IMR-90 (cell line): Measurements from ENCODE around the gene RAB34. TPM values are rescaled to one million over a fixed set of nuclear protein-coding genes. Genes with fewer than 3 reads are reported as not detected.

Source experiments
- ATAC-seq: fragments of 200-7000 bp; cut with Tn5 transposase; 2 replicates; pipeline ENCODE4 v1.9.1; 2020; ENCODE audit warnings: low read depth, mild to moderate bottlenecking, moderate library complexity
- BruUV-seq: library from RNA; stranded (reverse); fragments of 400-500 nt; replicated peaks from 2 replicates; lab custom pipeline; 2021; lab: Mats Ljungman, UMichigan
- CTCF ChIA-PET: fragments of 300-600 bp; formaldehyde crosslinking; extraction: SDS; loops from one replicate; lab custom pipeline; 2021; ENCODE audit warnings: antibody characterized with exemption; lab: Yijun Ruan, JAX
- POLR2A ChIA-PET: fragments of 300-600 bp; sonication (Branson Sonifier 250); formaldehyde crosslinking; loops from one replicate; lab custom pipeline; 2022; ENCODE audit warnings: antibody characterized with exemption; ENCODE audit not compliant: unreplicated experiment; lab: Charles Lee
- DNase-seq: peaks from one replicate; pipeline ENCODE4 v3.0.0; 2013
- H2AFZ ChIP-seq: replicated peaks from 2 replicates; pipeline ENCODE3; 2013; ENCODE audit warnings: low read length, mild to moderate bottlenecking; ENCODE audit not compliant: poor library complexity
- H2AK5ac ChIP-seq: 2 replicates; pipeline ENCODE4 v1.6.1; 2013; ENCODE audit warnings: low read depth, low read length, inconsistent platforms
- H2AK9ac ChIP-seq: replicated peaks from 2 replicates; pipeline ENCODE3; 2013; ENCODE audit warnings: mild to moderate bottlenecking, low read depth, low read length, moderate library complexity; ENCODE audit not compliant: poor library complexity
- H2BK120ac ChIP-seq: 2 replicates; pipeline ENCODE4 v1.6.1; 2013; ENCODE audit warnings: low read depth, low read length, inconsistent platforms
- H2BK15ac ChIP-seq: 3 replicates; pipeline ENCODE4 v1.6.1; 2013; ENCODE audit warnings: low read depth, low read length, inconsistent platforms
- H2BK20ac ChIP-seq: 2 replicates; pipeline ENCODE4 v1.6.1; 2013; ENCODE audit warnings: low read depth, mild to moderate bottlenecking, inconsistent platforms, low read length, moderate library complexity
- H2BK5ac ChIP-seq: 2 replicates; pipeline ENCODE4 v1.6.1; 2013; ENCODE audit warnings: mild to moderate bottlenecking, low read depth, low read length, inconsistent platforms; ENCODE audit not compliant: poor library complexity, severe bottlenecking
- H3K14ac ChIP-seq: replicated peaks from 2 replicates; pipeline ENCODE4 v1.6.1; 2013; ENCODE audit warnings: low read depth, low read length, inconsistent platforms
- H3K18ac ChIP-seq: 2 replicates; pipeline ENCODE4 v1.6.1; 2013; ENCODE audit warnings: low read depth, low read length, control low read depth
- H3K23ac ChIP-seq: 2 replicates; pipeline ENCODE4 v1.6.1; 2013; ENCODE audit warnings: low read depth, low read length, inconsistent platforms
- H3K27ac ChIP-seq: 2 replicates; pipeline ENCODE4 v1.5.1; 2013; ENCODE audit warnings: mild to moderate bottlenecking, control low read depth, low read length; ENCODE audit not compliant: insufficient read depth
- H3K27me3 ChIP-seq: 2 replicates; pipeline ENCODE4 v1.6.1; 2013; ENCODE audit warnings: low read length; ENCODE audit not compliant: control insufficient read depth, insufficient read depth
- H3K36me3 ChIP-seq: 2 replicates; pipeline ENCODE4 v1.6.1; 2013; ENCODE audit warnings: low read length, mixed read lengths; ENCODE audit not compliant: control insufficient read depth, insufficient read depth
- H3K4ac ChIP-seq: 2 replicates; pipeline ENCODE4 v1.6.1; 2013; ENCODE audit warnings: low read depth, low read length, inconsistent platforms
- H3K4me1 ChIP-seq: 2 replicates; pipeline ENCODE4 v1.6.1; 2013; ENCODE audit warnings: low read length, mixed read lengths; ENCODE audit not compliant: control insufficient read depth, insufficient read depth
- H3K4me2 ChIP-seq: 2 replicates; pipeline ENCODE4 v1.6.1; 2013; ENCODE audit warnings: low read depth, mild to moderate bottlenecking, control low read depth, low read length, moderate library complexity
- H3K4me3 ChIP-seq: 2 replicates; pipeline ENCODE4 v1.5.1; 2013; ENCODE audit warnings: low read depth, mild to moderate bottlenecking, control low read depth, low read length, moderate library complexity; ENCODE audit not compliant: insufficient read depth
- H3K56ac ChIP-seq: 2 replicates; pipeline ENCODE4 v1.6.1; 2013; ENCODE audit warnings: low read length, inconsistent platforms; ENCODE audit not compliant: insufficient read depth; ENCODE audit errors: extremely low read depth
- H3K79me1 ChIP-seq, 2 experiments: 2 replicates each; pipeline ENCODE4 v1.6.1; 2013; ENCODE audit warnings: low read length in 2 of 2, inconsistent platforms in 1 of 2, low read depth in 1 of 2
- H3K9ac ChIP-seq: 2 replicates; pipeline ENCODE4 v1.6.1; 2013; ENCODE audit warnings: low read depth, low read length, control low read depth
- H3K9me1 ChIP-seq: 2 replicates; pipeline ENCODE4 v1.6.1; 2013; ENCODE audit warnings: low read length, inconsistent platforms; ENCODE audit not compliant: insufficient read depth
- H3K9me3 ChIP-seq: 2 replicates; pipeline ENCODE4 v1.6.1; 2013; ENCODE audit warnings: low read length; ENCODE audit not compliant: control insufficient read depth, insufficient read depth
- H4K20me1 ChIP-seq: 2 replicates; pipeline ENCODE4 v1.6.1; 2013; ENCODE audit warnings: low read length, inconsistent platforms; ENCODE audit not compliant: insufficient read depth
- H4K5ac ChIP-seq: 2 replicates; pipeline ENCODE4 v1.6.1; 2013; ENCODE audit warnings: mild to moderate bottlenecking, low read depth, low read length, control low read depth
- H4K8ac ChIP-seq, 2 experiments: 2 replicates each; pipeline ENCODE4 v1.6.1; 2013; ENCODE audit warnings: low read depth in 2 of 2, low read length in 2 of 2, control low read depth in 1 of 2, inconsistent platforms in 1 of 2
- H4K91ac ChIP-seq: 2 replicates; pipeline ENCODE4 v1.6.1; 2013; ENCODE audit warnings: low read depth, low read length, inconsistent platforms; ENCODE audit not compliant: insufficient read depth
- BHLHE40 ChIP-seq: fragments of 150-350 bp; IDR thresholded peaks from 2 replicates; pipeline ENCODE4 v1.6.1; 2016; ENCODE audit warnings: mild to moderate bottlenecking, low read depth, low read length
- CHD1 ChIP-seq: IDR thresholded peaks from 2 replicates; pipeline ENCODE4 v1.6.1; 2012; ENCODE audit warnings: low read depth, low read length, improper control_type of control experiment
- FOS ChIP-seq: fragments of 150-350 bp; IDR thresholded peaks from 2 replicates; pipeline ENCODE4 v1.6.1; 2016; ENCODE audit warnings: low read depth, low read length
- MAFK ChIP-seq: IDR thresholded peaks from 2 replicates; pipeline ENCODE4 v1.6.1; 2012; ENCODE audit warnings: low read depth, low read length, improper control_type of control experiment
- MXI1 ChIP-seq: IDR thresholded peaks from 2 replicates; pipeline ENCODE4 v1.6.1; 2012; ENCODE audit warnings: low read depth, mild to moderate bottlenecking, low read length, moderate library complexity, borderline replicate concordance
- RCOR1 ChIP-seq: IDR thresholded peaks from 2 replicates; pipeline ENCODE4 v1.6.1; 2012; ENCODE audit warnings: mild to moderate bottlenecking, low read length, improper control_type of control experiment; ENCODE audit not compliant: insufficient replicate concordance
- RFX5 ChIP-seq: IDR thresholded peaks from 2 replicates; pipeline ENCODE4 v1.8.0; 2012; ENCODE audit warnings: low read depth, mild to moderate bottlenecking, low read length, moderate library complexity
- SMC3 ChIP-seq: fragments of 150-350 bp; IDR thresholded peaks from 2 replicates; pipeline ENCODE4 v1.6.1; 2016; ENCODE audit warnings: low read depth, mild to moderate bottlenecking, antibody characterized with exemption, low read length, moderate library complexity
- WGBS, 2 experiments: methylation state at CpG; one replicate each; pipeline versions ENCODE4 v1.1.5 to v1.1.7; 2013; ENCODE audit warnings: missing lambda C conversion rate in 2 of 2; ENCODE audit not compliant: insufficient read length in 1 of 2; ENCODE audit errors: extremely low coverage in 2 of 2; 5-methylcytosine and 5-hydroxymethylcytosine counted together
- dilution Hi-C: fragments of 300-500 bp; cut with HindIII; formaldehyde crosslinking; loops from one replicate; pipeline ENCODE4 v1.14.3; 2018; ENCODE audit warnings: low sequenced_read_pairs; ENCODE audit not compliant: unreplicated experiment
- in situ Hi-C: fragments of 300-500 bp; cut with MboI; formaldehyde crosslinking; loops from 3 replicates; pipeline ENCODE4 v1.14.3; 2019; ENCODE audit warnings: low sequenced_read_pairs, inconsistent platforms, mixed read lengths
- intact Hi-C: fragments of 100-400 bp; cut with micrococcal nuclease; formaldehyde crosslinking; loops from 2 replicates; pipeline ENCODE4 v1.10.0; 2022
- polyA plus RNA-seq, 3 experiments: library from polyadenylated mRNA; depleted of rRNA; stranded (reverse); fragments of >200 nt; gene quantifications; 2 replicates each; pipeline ENCODE4 v1.2.3, GENCODE V29; 2012; ENCODE audit warnings: low replicate concordance in 1 of 3
- total RNA-seq: library from RNA; depleted of rRNA; stranded (reverse); fragments of >200 nt; gene quantifications from 2 replicates; pipeline ENCODE4 v1.2.3, GENCODE V29; 2012
- TF ChIP-seq, protein P1 (sequence below): fragments of 150-350 bp; IDR thresholded peaks from 2 replicates; pipeline ENCODE4 v1.6.1; 2017; ENCODE audit warnings: mild to moderate bottlenecking, antibody characterized with exemption, low read length, low read depth
- TF ChIP-seq, protein P2 (sequence below): fragments of 150-350 bp; IDR thresholded peaks from 2 replicates; pipeline ENCODE4 v1.6.1; 2016; ENCODE audit warnings: low read depth, mild to moderate bottlenecking, low read length, moderate library complexity, borderline replicate concordance
- TF ChIP-seq, protein P3 (sequence below): conservative IDR thresholded peaks from 2 replicates; pipeline ENCODE4 v1.5.1; 2012; ENCODE audit warnings: mild to moderate bottlenecking, low read depth, low read length, improper control_type of control experiment

RAB34 gene
- total and polyA plus RNA-seq, 2 of the 4 experiments (the other 2 are of a cell fraction) = 351 to 387 TPM

DNA sequence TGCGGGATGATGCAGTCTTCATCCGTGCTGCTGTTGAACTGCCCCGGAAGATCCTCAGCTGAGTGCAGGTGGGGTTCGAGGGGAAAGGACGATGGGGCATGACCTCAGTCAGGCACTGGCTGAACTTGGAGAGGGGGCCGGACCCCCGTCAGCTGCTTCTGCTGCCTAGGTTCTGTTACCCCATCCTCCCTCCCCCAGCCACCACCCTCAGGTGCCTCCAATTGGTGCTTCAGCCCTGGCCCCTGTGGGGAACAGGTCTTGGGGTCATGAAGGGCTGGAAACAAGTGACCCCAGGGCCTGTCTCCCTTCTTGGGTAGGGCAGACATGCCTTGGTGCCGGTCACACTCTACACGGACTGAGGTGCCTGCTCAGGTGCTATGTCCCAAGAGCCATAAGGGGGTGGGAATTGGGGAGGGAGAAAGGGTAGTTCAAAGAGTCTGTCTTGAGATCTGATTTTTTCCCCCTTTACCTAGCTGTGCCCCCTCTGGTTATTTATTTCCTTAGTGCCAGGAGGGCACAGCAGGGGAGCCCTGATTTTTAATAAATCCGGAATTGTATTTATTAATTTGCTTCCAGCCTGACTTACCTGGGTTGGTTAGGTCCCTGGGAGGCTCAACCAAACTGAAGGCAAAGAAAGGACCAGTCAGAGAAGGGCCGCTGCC, 32.0 kb upstream of the RAB34 start:
- H3K9me1 ChIP-seq = peaks cover 8% of the 10 kb centered on the region; the same call in 1 of the 2 replicates
- no peak overlapping the region for H3K18ac ChIP-seq
- H2BK15ac ChIP-seq = no peak overlapping the region
- no peak overlapping the region for H2AK9ac ChIP-seq
- no peaks in the 10 kb centered on the region for H3K27me3 ChIP-seq
- no peak overlapping the region for H4K8ac ChIP-seq
- 90% methylated on average over 2 of the region's 11 CpGs; no CpG with 5 or more reads in 1 of the 2 experiments for WGBS, 2 experiments
- DNase-seq (no peak), ATAC-seq (no peak)
- H3K79me1 ChIP-seq = peaks cover 20 to 72% of the 10 kb centered on the region in 2 experiments
- no peak overlapping the region for H2BK120ac ChIP-seq
- H2BK20ac ChIP-seq = no peak overlapping the region
- dilution Hi-C loops (no loop called here), in situ Hi-C loops (no loop called here), intact Hi-C loops (loop anchor here (1.0 kb wide), 1 partner anchor 23 kb away; the partner anchor contains the start of gene TLCD1)
- no peak overlapping the region for H2AFZ ChIP-seq
- H3K56ac ChIP-seq = no peak overlapping the region
- H3K4me3 ChIP-seq = no peak overlapping the region
- no peak overlapping the region for H3K23ac ChIP-seq
- no peak overlapping the region for H3K4ac ChIP-seq
- no peak overlapping the region for H3K9ac ChIP-seq
- H2AK5ac ChIP-seq = no peak overlapping the region
- H4K20me1 ChIP-seq = peaks cover 79% of the 10 kb centered on the region
- no peaks in the 10 kb centered on the region for H3K9me3 ChIP-seq
- H4K5ac ChIP-seq = no peak overlapping the region
- H3K27ac ChIP-seq = no peak overlapping the region
- peaks cover 55% of the 10 kb centered on the region for H3K36me3 ChIP-seq
- H3K4me1 ChIP-seq = peaks cover 13% of the 10 kb centered on the region
- CTCF ChIA-PET = interaction anchor here (0.6 to 5.4 kb wide), 3 partner anchors 22 to 199 kb away, joined by 3 to 60 read pairs (median 3); partner anchors contain the start of genes NEK8 and TLCD1
- POLR2A ChIA-PET = no interaction called here
- no TSS peak for BruUV-seq
- H2BK5ac ChIP-seq = no peak overlapping the region
- H4K91ac ChIP-seq = no peak overlapping the region
- TF ChIP-seq MAFK (no peak), FOS (no peak), RCOR1 (no peak), SMC3 (no peak), RFX5 (no peak), MXI1 (no peak), BHLHE40 (no peak), CHD1 (no peak)
- TF ChIP-seq, protein P1, sequence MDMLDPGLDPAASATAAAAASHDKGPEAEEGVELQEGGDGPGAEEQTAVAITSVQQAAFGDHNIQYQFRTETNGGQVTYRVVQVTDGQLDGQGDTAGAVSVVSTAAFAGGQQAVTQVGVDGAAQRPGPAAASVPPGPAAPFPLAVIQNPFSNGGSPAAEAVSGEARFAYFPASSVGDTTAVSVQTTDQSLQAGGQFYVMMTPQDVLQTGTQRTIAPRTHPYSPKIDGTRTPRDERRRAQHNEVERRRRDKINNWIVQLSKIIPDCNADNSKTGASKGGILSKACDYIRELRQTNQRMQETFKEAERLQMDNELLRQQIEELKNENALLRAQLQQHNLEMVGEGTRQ = no peak
- TF ChIP-seq, protein P2, sequence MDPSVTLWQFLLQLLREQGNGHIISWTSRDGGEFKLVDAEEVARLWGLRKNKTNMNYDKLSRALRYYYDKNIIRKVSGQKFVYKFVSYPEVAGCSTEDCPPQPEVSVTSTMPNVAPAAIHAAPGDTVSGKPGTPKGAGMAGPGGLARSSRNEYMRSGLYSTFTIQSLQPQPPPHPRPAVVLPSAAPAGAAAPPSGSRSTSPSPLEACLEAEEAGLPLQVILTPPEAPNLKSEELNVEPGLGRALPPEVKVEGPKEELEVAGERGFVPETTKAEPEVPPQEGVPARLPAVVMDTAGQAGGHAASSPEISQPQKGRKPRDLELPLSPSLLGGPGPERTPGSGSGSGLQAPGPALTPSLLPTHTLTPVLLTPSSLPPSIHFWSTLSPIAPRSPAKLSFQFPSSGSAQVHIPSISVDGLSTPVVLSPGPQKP = no peak
- TF ChIP-seq, protein P3, sequence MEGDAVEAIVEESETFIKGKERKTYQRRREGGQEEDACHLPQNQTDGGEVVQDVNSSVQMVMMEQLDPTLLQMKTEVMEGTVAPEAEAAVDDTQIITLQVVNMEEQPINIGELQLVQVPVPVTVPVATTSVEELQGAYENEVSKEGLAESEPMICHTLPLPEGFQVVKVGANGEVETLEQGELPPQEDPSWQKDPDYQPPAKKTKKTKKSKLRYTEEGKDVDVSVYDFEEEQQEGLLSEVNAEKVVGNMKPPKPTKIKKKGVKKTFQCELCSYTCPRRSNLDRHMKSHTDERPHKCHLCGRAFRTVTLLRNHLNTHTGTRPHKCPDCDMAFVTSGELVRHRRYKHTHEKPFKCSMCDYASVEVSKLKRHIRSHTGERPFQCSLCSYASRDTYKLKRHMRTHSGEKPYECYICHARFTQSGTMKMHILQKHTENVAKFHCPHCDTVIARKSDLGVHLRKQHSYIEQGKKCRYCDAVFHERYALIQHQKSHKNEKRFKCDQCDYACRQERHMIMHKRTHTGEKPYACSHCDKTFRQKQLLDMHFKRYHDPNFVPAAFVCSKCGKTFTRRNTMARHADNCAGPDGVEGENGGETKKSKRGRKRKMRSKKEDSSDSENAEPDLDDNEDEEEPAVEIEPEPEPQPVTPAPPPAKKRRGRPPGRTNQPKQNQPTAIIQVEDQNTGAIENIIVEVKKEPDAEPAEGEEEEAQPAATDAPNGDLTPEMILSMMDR = no peak
- H3K14ac ChIP-seq = no peak overlapping the region
- no peak overlapping the region for H3K4me2 ChIP-seq
